GM12874 (cell line): ENCODE measurements around the gene HACD1.

Source experiments
- TF ChIP-seq, protein P1 (sequence below): IDR thresholded peaks from 2 replicates; pipeline ENCODE4 v1.5.1; 2011; ENCODE audit warnings: low read depth, mild to moderate bottlenecking, control low read depth, low read length, moderate library complexity; ENCODE audit not compliant: insufficient read depth

Gene HACD1

DNA sequence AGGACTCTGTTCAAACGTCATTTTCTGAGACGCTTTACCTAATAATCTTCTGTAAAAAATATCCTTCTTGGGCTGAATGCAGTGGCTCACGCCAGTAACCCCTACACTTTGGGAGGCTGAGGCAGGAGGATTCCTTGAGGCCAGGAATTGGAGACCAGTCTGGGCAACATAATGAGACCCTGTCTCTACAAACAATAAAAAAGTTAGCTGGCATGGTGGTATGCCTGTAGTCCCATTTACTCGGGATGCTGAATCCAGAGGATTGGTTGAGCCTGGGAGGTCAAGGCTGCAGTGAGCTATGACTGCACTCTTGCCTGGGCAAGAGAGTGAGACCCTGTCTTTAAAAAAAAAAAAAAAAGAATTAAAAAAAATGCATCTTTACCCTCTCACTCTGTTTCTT, 31.9 kb upstream of the HACD1 start:
- TF ChIP-seq, protein P1, sequence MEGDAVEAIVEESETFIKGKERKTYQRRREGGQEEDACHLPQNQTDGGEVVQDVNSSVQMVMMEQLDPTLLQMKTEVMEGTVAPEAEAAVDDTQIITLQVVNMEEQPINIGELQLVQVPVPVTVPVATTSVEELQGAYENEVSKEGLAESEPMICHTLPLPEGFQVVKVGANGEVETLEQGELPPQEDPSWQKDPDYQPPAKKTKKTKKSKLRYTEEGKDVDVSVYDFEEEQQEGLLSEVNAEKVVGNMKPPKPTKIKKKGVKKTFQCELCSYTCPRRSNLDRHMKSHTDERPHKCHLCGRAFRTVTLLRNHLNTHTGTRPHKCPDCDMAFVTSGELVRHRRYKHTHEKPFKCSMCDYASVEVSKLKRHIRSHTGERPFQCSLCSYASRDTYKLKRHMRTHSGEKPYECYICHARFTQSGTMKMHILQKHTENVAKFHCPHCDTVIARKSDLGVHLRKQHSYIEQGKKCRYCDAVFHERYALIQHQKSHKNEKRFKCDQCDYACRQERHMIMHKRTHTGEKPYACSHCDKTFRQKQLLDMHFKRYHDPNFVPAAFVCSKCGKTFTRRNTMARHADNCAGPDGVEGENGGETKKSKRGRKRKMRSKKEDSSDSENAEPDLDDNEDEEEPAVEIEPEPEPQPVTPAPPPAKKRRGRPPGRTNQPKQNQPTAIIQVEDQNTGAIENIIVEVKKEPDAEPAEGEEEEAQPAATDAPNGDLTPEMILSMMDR: no peak

DNA sequence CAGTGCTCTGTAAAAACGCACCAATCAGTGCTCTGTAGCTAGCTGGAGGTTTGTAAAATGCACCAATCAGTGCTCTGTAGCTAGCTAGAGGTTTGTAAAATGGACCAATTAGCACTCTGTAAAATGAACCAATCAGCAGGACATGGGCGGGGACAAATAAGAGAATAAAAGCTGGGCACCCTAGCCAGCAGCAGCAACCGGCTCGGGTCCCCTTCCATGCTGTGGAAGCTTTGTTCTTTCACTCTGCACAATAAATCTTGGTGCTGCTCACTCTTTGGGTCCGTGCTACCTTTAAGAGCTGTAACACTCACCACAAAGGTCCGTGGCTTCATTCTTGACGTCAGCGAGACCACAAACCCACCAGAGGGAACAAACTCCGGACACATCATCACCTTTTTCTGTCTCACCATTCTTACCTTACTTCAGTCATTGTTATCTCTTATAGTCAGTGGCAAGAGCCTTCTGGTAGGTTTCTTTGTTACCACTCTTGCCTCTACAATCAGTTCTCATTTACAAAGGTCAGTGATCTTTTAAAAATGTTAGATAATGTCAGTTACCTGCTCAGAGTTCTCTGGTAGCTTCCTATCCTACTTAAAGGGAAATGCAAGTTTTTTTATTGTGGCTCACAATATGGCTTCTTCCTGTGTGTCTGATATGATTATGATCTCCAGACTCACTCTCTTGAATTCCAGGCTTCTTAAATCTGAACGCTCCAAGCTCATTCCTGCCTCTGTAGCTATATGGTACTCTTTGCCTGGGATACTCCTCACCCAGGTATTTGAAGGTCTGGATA, 31.3 kb upstream of the HACD1 start:
- TF ChIP-seq, protein P1: no peak

DNA sequence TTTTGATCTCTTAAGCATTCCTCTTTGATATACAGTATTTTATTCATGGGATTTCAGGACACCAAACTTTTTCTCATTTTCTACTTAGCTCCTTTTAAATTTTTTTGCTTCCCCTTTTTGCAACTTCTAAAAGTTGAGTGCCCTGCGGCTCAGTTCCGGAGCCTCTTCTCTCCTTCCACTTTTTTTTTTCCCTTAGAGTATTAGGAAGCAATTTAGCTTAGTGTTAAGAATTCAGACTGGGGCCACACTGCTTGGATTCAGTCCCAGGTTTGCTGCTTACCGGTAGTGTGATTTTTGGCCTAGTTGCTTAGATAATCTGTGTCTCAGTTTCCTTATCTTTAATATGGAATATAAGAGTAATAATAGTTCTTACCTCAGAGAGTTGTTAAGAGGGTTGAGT, 30.2 kb upstream of the HACD1 start:
- TF ChIP-seq, protein P1: no peak

DNA sequence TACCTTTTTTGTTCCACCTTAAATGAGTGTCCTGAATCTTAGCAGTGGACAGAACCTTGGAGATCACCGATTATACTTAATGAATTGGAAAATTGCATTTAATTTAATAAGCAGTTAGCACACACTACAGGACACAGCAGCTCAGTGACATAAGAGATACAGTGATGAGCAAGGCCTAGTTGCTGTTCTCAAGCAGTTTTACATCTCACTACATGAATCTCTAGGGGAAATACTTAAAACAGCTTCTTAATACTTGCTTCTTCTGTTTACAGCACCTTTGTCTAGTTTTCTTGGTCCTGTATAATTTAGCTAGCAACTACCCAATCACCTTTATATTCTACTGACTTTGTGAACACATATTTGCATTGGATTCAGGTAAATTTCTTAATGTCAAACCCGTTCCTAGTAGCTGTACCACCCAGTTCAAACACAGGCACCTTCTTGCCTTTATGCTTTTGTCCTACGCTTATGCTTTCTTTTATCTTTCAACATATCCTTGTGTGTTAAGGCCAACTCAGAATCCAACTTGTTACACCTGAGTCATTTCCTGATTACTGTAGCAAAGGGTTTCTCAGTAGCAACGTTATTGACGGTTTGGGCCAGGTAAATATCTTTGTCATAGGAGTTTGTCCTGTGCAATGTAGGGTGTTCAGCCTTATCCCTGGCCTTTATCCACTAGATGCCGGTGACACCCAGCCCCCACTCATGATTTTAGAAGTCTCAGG, 28.6 kb upstream of the HACD1 start:
- TF ChIP-seq, protein P1: no peak

DNA sequence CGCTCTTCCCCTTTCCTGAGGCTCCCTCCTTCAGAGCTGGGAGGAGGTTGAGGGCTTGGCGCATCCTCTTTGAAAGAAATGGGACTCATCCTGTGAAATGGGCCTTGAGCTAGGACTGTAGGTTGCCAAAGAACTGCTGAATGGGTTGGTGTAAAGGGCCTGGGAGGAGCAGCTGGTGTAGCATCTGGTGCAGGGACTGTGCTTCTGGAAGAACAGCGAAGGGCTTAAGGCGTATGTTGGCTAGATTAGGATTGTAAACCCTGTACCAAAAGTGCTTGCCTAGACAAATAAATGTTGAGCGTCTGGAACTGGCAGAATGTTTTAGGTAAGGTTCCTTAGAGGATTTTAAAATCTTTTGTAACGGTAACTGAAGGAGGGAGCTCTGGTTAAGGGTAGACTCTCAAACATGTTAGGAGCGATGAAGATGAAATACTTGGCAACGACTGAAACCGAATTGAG, 27.3 kb upstream of the HACD1 start:
- TF ChIP-seq, protein P1: no peak

DNA sequence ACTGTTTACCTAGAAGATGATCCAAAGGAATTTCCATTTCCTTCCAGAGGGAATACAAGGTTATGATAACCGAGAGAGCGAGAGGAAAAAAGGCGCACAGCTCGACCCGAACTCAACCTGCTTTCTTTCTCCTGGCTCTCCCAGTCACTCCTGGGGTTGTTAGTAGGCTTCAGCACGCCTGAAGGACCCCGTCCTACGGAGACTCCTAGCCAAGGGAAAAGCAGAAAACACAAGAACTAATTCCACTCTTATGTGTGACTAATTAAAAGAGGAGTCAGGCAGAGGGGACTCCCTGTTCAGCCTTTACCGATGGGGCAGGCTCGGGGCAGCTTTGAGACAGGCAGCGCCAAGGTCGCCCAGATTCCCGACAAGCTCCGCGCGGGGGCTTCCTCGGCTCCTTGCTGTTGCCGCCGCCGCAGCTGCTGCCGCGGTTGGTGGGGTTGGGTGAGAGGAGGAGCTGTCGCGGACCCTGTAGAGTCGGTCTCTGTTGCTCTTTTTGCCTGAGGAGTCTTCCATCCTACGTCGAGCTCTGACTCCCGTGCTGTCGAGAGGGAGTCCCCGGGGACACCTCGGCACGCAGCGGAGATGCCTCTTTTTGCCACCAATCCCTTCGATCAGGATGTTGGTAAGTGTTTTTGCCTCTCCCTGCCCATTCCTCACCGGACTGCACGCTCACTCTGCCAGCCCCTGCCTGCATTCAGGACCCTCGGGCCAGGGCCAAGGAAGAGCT, 26.7 kb upstream of the HACD1 start, which contains the start of gene STAM:
TSS of gene STAM (plus strand) at position 397 of the 730 bp plus-strand sequence. CDS start at position 586, 189 bp downstream.
- TF ChIP-seq, protein P1: no peak

DNA sequence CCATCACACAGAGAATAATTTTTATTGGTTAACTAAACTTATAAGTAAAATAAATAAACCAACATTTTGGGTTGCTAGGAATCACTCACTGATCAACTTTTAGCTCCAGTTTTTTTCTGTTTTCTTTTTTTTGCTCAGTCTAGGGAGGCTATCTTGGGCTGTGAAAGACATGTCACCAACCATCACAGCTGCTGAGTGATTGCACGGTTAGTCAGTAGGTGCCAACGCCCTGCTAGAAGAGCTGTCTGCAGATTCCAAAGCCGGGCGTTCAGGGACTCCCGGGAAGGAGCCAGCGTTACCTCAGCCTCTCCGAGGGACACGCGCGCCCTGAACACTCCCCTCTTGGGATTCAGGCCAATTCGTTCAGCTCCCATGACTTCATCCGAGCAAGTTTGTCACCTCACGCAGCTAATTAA, 26.2 kb upstream of the HACD1 start:
- TF ChIP-seq, protein P1: no peak
